HCT116 (cell line): ENCODE measurements around the gene ASXL2.

Experiments used
- CTCF ChIP-seq, 3 experiments: fragments of 200-600 bp in 1 of 3; sonication (generic) in 1 of 3; IDR thresholded peaks in 2 of 3; conservative IDR thresholded peaks in 1 of 3; 2 replicates each; pipeline ENCODE4 v1.5.1; 2012 to 2017; ENCODE audit warnings: low read depth in 2 of 3, low read length in 2 of 3, antibody characterized with exemption in 1 of 3, borderline replicate concordance in 1 of 3, control low read depth in 1 of 3, mild to moderate bottlenecking in 1 of 3, mixed read lengths in 1 of 3, mixed run types in 1 of 3, moderate library complexity in 1 of 3; ENCODE audit not compliant: insufficient read depth in 1 of 3
- EZH2phosphoT487 ChIP-seq: fragments of 200-600 bp; IDR thresholded peaks from 2 replicates; pipeline ENCODE4 v1.6.1; 2018; ENCODE audit warnings: antibody characterized with exemption, borderline replicate concordance
- RAD21 ChIP-seq: IDR thresholded peaks from 2 replicates; pipeline ENCODE4 v1.6.1; 2012; ENCODE audit warnings: low read depth, mild to moderate bottlenecking
- TF ChIP-seq, protein P1 (sequence below): IDR thresholded peaks from 2 replicates; pipeline ENCODE4 v1.6.1; 2012

DNA sequence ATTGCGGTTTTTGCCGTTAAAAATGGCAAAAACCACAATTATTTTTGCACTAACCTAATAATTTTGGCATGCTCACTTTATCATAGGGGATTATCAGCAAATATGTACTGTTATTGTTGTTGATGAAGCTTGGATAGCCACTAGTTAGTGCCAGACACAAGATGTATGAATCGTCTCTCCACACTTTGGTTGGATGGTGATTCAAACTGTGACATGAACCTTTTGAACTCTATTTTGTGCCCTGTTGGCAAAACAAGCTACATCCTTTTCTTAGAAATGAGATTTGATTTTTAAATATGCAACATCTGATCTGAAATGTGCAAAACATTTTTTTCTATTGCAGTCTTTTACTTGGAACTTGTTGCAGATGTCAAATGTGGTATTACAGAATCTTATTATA, 156.1 kb downstream of the ASXL2 start:
- TF ChIP-seq, protein P1, sequence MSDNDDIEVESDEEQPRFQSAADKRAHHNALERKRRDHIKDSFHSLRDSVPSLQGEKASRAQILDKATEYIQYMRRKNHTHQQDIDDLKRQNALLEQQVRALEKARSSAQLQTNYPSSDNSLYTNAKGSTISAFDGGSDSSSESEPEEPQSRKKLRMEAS = no peak
- TF ChIP-seq EZH2phosphoT487 = no peak
- no peak for TF ChIP-seq CTCF (IDR thresholded peaks at IDR 0.05 in 2 of 3, conservative IDR thresholded peaks at IDR 0.05 in 1 of 3; ENCODE audit: borderline replicate concordance in 1 of 3, insufficient read depth in 1 of 3, low read depth in 2 of 3, low read length in 2 of 3)
- TF ChIP-seq RAD21 = no peak
